ENCODE results near the gene LUC7L2.

The LUC7L2 gene

GRCh38 chr7:139455789-139456188, 96.1 kb downstream of the LUC7L2 start:
- no peak for TF ChIP-seq TCF12 (IDR thresholded peaks at IDR 0.05; ENCODE audit: low read depth)

DNA sequence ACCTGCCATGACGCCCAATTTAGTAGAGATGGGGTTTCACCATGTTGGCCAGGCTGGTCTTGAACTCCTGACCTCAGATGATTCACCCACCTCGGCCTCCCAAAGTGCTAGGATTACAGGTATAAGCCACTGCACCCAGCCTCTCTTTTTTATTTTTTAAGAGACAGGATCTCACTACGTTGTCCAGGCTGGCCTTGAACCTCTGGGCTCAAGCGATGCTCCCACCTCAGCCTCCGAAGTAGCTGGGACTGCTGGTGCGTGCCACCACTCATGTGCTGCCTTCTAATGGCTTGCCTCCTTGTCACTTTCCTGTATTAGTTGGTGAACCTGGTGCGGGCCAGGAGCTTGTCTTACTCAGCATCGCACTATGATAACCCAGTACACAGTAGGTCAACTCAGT, 96.8 kb downstream of the LUC7L2 start:
- TF ChIP-seq MAX (IDR thresholded peaks at IDR 0.05) (no peak), TCF12 (IDR thresholded peaks at IDR 0.05; ENCODE audit: low read depth) (no peak), USF1 (IDR thresholded peaks at IDR 0.05) (no peak), YY1 (IDR thresholded peaks at IDR 0.05; ENCODE audit: low read depth) (no peak), FOXM1 (IDR thresholded peaks at IDR 0.05; ENCODE audit: borderline replicate concordance, low read depth) (no peak), NFIC (IDR thresholded peaks at IDR 0.05) (no peak), CEBPB (IDR thresholded peaks at IDR 0.05) (no peak), TEAD4 (IDR thresholded peaks at IDR 0.05) (no peak), EP300 (IDR thresholded peaks at IDR 0.05; ENCODE audit: borderline replicate concordance) (no peak), CREB1 (IDR thresholded peaks at IDR 0.05; ENCODE audit: low read depth) (no peak), ZBTB7A (IDR thresholded peaks at IDR 0.05; ENCODE audit: low read depth) (no peak), RAD21 (IDR thresholded peaks at IDR 0.05; ENCODE audit: low read depth) (no peak), TAF1 (IDR thresholded peaks at IDR 0.05; ENCODE audit: low read depth) (no peak)
- TF ChIP-seq, protein P1, sequence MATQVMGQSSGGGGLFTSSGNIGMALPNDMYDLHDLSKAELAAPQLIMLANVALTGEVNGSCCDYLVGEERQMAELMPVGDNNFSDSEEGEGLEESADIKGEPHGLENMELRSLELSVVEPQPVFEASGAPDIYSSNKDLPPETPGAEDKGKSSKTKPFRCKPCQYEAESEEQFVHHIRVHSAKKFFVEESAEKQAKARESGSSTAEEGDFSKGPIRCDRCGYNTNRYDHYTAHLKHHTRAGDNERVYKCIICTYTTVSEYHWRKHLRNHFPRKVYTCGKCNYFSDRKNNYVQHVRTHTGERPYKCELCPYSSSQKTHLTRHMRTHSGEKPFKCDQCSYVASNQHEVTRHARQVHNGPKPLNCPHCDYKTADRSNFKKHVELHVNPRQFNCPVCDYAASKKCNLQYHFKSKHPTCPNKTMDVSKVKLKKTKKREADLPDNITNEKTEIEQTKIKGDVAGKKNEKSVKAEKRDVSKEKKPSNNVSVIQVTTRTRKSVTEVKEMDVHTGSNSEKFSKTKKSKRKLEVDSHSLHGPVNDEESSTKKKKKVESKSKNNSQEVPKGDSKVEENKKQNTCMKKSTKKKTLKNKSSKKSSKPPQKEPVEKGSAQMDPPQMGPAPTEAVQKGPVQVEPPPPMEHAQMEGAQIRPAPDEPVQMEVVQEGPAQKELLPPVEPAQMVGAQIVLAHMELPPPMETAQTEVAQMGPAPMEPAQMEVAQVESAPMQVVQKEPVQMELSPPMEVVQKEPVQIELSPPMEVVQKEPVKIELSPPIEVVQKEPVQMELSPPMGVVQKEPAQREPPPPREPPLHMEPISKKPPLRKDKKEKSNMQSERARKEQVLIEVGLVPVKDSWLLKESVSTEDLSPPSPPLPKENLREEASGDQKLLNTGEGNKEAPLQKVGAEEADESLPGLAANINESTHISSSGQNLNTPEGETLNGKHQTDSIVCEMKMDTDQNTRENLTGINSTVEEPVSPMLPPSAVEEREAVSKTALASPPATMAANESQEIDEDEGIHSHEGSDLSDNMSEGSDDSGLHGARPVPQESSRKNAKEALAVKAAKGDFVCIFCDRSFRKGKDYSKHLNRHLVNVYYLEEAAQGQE (IDR thresholded peaks at IDR 0.05; ENCODE audit: low read depth): no peak

- TF ChIP-seq RAD21 (IDR thresholded peaks at IDR 0.05; ENCODE audit: low read depth) (no peak), CEBPB (IDR thresholded peaks at IDR 0.05) (no peak), USF1 (IDR thresholded peaks at IDR 0.05) (no peak), FOXM1 (IDR thresholded peaks at IDR 0.05; ENCODE audit: borderline replicate concordance, low read depth) (no peak), TAF1 (IDR thresholded peaks at IDR 0.05; ENCODE audit: low read depth) (no peak), MAX (IDR thresholded peaks at IDR 0.05) (no peak)
Observed at GRCh38 chr7:139457153-139457946, 97.7 kb downstream of the LUC7L2 start.

- TF ChIP-seq YY1 (IDR thresholded peaks at IDR 0.05; ENCODE audit: low read depth) (no peak), EP300 (IDR thresholded peaks at IDR 0.05; ENCODE audit: borderline replicate concordance) (no peak), RAD21 (IDR thresholded peaks at IDR 0.05; ENCODE audit: low read depth) (no peak), NFIC (IDR thresholded peaks at IDR 0.05) (no peak), FOXM1 (IDR thresholded peaks at IDR 0.05; ENCODE audit: borderline replicate concordance, low read depth) (no peak), MAX (IDR thresholded peaks at IDR 0.05) (no peak), TCF12 (IDR thresholded peaks at IDR 0.05; ENCODE audit: low read depth) (no peak), TAF1 (IDR thresholded peaks at IDR 0.05; ENCODE audit: low read depth) (no peak)
Observed at GRCh38 chr7:139471740-139472353, 112.2 kb downstream of the LUC7L2 start.

All from Ishikawa (cell line).